Activated CD4-positive, alpha-beta T cell treated with anti-CD3 and anti-CD28 coated beads for 48 hours (primary cell): ENCODE data around the gene DNAJC6.
"Not testable (repeated sequence)": the region's sequence is repeated elsewhere in the genome, so short reads cannot be mapped to it uniquely, and the experiment has no call there.

ENCODE experiments used
- DNase-seq: peaks from one replicate; pipeline ENCODE4 v3.0.0-alpha.2; 2020

DNAJC6 gene

DNA sequence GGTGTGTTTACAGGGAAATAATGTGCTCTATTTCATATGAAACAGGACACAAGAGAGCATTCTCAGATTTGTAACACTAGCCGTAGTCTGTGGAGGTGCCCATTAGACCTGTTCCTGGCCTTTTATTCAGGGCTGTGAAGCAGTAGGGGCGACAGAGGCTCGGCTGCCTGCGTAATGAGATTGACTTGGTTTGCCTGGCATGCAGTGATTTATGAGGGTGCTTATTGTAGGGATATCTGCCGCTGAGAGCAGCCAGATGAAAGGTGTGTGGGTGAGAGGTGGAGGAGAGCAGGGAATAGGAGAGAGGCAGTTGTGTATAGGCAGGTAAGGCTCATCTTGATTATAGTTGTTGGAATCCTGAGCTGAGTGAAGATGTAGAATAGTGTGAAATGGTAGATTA, 51.3 kb downstream of the DNAJC6 start:
- DNase-seq: no peak

DNA sequence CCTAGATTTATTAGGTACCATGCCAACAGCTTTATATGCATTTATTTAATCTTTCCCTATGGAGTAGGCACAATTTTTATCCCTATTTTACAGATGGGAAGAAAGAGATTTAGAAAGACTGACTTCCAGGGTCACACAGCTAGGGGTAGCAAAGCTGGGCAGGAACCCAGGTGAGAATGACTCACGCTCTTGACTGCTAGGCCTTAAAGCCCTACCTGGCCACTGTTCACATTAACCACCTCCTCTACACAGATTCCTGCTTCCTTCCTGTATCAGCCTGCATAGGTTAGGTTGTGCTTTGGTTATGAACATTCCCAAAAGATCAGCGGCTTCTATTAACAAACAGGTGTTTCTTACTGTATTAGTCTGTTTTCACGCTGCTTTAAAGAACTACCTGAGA, 53.2 kb downstream of the DNAJC6 start:
- DNase-seq: no peak

DNA sequence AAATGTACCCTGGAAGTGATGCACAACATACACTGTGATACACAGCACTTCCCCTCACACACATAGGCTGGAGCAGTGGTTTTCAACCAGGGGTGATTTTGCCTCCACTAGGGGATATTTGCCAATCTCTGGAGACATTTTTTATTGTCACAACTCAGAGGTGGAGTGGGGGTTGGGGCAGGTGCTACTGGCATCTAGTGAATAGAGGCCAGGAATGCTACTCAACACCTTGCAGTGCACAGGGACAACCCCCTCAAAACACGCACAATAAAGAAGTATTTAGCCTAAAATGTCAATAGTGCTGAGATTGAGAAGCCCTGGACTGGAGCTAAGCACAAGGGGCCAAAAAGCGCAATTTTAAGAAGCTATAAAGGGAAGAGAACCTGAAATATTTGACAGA, 54.1 kb downstream of the DNAJC6 start:
- no peak for DNase-seq

DNA sequence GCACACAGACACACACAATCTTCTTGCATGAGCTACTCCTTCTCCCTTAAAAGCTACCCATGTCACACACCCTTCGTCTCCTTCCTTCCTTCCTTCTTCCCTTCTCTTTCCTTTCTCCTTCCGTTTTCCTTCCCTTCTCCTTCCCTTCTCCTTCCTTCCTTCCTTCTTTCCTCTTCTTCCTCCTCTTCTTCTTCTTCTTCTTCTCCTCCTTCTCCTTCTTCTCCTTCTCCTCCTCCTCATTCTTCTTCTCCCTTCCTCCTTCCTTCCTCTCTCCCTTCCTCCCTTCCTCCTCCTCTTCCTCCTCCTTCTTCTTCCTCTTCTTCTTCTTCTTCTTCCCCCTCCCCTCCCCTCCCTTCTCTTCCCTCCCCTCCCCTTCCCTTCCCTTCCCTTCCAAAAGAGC, 59.1 kb downstream of the DNAJC6 start:
- DNase-seq: no peak

DNA sequence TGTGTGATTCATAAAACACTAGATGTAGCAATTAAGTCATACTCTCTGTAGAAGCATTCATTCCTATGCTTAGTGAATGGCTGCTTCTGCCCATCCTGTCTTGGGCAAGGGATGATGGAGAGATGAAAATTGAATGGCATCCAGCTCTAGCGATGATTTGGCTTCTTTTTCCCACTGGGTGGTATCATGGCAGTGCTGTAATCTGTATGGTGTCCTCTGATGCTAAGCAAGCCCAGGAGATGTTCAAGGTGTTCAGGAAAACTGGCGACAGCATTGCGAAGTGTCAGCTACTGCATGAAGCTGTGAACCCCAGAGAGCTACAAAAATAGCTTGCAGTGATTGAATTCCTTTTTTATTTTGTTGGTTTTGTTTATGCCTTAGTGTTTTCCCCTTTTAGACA, 62.2 kb downstream of the DNAJC6 start:
- DNase-seq: no peak

DNA sequence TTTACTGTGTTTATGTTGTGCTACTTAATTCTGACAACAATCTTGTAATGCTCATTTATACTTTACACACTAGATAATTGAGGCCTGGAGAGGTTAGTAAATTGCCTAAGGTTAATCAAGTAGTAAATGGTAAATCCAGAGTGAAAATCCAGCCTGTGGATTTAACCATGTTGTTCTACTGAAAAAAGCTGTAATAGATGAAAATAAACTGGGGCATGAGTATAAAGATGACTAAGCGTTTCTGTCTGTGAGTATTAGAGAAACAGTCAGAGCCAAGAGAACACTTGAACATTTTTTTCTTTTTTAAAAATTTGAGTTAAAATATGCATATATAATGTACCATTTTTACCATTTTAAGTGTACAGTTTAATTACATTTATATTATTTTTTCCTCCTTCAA, 63.2 kb downstream of the DNAJC6 start:
- DNase-seq: no peak

DNA sequence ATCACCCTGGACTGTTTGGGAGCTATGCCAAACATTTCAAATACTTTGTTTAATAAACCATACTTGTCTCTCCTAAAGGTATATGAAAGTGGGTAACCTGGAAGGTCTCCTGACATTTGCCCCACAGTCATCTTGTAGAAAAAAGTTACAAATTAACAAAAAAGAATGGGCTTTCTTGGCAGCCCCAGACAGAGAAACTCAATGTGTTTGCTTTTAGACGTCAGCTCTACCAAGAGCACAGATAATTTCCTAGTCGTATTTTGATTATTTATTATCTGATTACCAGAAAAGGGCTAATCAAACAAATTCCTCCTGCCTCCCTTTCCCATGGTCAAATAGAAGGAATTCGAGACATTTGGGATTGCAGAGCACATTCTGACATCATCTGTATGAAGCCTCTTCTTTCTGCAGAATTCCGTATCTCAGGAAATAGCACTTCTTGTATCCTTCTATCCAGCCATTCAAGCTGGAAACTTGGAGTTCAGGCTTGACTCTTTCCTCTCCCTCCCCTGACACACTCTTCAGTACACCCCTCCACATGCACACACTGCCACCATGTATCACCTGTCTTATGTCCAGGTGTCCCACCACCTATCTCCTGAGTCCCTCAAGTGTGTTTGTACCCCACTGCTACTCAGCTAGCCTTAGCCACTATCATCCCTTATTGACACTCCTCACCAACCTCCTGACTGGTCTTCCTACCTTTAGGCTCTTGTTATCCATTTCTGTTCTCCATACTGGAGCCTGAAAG, 68.3 kb downstream of the DNAJC6 start:
- DNase-seq: no peak

DNA sequence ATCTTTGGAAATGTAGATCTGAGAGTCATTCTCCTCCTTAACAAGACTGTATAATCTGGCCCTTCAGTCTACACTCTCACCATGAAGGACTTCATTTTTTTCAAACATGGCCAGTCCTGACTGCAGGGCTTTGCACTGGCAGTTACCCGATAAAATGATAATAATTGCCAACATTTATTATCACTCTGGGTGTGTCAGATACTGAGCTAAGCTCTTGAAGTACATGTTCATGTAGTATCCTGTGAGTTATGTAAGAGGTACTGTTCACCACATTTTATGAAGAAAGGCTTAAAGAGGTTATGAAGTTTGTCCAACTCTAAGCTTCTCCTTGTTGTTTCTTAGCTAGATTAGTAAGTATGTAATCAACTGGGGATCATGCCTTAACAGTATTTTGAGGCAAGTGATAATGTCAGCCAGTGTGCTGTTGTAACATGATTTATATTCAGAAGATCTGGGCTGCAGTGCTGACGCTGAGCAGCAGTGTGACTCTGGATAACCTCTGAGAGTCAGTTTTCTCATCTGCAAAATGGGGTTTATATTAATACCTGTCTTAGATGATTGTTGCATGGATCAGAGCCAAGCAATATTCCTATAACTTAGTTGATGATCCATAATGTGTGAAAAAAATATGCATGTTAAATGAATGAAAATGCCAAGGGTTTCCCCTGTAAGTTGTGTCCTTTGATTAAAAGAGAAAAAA, 69.1 kb downstream of the DNAJC6 start:
- no peak for DNase-seq

DNA sequence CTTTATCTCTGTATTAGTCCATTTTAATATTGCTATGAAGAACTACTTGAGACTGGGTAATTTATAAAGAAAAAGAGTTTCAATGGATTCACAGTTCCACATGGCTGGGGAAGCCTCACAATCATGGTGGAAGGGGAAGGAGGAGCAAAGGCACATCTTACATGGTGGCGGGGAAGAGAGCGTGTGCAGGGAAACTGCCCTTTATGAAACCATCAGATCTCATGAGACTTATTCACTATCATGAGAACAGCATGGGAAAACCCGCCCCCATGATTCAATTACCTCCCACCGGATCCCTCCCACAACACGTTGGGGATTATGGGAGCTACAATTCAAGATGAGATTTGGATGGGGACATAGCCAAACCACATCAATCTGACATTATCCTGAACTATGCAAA, 75.1 kb downstream of the DNAJC6 start:
- DNase-seq: not testable (repeated sequence)

DNA sequence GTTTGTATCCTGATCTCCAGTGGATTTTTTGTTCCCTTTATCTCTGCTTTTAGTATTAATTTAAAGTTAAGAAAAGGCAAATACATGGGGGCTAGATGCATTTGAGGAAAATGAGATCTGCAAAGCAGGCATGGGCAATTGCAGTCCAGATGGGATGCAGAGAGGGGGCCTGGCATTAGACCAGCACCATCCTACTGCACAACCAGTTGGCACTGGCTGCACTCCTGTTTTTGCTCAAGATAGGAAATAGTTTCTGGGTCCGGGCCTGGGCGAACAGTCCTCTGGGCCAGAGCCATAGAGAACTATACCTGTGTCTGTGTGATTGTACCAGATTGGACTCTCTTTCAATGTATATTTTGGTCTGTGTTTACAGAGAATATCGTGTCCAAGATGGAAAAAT, 77.1 kb downstream of the DNAJC6 start:
- no peak for DNase-seq

DNA sequence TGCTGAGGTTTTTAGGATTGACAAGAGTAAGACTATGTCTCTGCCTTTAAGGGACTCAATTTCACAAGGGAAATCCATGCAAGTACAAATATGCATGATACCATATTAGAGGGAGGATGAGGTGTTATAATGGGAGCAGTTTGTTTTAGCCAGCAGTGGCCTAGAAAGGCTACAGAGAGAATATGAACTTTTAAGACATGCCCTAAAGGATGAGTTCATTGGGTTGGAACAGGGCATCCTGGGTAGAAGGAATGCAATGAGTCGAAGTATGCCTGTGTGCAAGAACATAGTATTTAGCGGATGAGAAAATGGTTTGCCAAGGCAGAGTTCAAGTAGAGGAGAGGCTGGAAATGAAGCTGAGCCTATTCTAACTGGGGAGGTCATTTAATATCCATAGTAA, 78.5 kb downstream of the DNAJC6 start:
- DNase-seq: no peak

DNA sequence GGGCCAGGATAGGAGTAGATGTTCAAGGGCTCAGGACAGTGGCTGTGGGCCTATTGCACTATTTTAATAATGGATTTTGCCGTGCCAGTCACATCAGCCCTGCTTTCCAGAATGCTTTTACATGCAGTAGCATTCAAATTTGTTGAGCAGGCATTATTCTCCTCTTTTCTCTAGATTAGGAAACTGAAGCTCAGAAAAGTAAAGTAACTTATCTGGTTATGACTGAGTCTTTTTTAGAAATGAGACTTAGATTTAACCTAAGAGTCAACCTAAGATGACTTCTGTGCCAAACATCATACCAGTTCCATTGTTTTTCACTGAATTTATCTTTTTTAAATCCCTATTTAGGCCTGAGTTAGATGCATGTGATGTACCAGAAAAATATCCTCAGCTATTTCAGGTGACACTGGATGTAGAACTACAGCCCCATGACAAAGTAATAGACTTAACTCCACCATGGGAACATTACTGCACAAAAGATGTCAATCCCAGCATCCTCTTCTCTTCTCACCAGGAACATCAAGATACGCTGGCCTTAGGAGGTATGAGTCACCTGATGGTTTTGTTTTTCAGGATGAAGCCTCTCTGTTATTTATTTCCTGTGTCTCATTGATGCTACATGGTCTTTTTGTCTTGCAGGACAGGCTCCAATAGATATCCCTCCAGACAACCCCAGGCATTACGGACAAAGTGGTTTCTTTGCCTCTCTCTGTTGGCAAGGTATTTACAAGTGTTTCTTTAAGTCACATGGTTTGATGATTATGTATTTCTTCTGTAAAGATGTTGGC, 79.8 kb downstream of the DNAJC6 start:
- DNase-seq: no peak

DNA sequence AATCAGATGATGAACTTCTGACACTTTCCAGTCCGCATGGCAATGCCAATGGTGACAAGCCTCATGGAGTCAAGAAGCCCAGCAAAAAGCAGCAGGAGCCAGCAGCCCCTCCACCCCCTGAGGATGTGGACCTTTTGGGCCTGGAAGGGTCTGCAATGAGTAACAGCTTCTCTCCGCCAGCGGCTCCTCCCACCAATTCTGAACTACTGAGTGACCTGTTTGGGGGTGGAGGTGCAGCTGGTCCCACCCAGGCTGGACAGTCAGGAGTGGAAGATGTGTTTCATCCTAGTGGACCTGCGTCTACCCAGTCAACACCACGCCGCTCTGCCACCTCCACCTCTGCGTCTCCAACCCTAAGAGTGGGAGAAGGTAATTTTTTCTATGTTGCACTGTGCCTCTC, 83.2 kb downstream of the DNAJC6 start:
- DNase-seq: no peak

DNA sequence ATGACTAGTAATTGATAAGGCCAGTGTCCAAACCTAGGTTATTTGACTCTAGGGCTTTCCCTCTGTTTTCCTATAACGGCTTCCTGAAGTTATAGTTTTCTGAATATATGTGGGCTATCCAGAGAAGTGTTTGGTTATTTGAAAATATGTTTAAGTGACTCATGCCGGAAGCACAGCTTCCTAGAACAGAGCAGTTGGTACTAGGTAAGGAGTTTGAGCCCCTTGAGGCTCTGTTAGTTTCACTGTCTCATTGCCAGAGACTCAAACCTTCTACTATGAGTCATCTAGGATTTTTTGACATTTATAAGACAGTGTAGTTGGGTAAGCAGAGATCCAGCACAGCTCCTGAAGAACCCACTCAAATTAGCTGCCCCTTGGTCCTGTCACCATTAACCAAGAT, 84.0 kb downstream of the DNAJC6 start:
- DNase-seq: peak; percentile 21

DNA sequence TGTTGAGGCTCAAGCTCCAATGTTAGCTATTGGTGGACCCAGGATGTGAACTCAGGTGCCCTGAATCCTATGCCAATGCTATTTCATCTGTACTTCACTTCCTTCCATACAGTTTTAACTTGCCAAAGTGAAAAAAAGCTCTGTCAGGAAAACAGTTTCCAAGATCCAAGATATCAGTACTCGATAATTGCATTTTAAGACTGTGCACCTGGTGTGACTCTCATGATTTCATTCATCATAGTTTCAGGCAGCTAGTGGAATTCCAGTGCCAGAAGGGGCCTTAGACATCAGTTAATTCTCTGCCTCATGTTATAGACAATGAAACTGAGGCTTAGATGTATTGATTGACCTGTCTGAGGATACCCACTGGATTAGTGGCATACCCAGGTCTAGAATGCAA, 84.6 kb downstream of the DNAJC6 start:
- DNase-seq: no peak

DNA sequence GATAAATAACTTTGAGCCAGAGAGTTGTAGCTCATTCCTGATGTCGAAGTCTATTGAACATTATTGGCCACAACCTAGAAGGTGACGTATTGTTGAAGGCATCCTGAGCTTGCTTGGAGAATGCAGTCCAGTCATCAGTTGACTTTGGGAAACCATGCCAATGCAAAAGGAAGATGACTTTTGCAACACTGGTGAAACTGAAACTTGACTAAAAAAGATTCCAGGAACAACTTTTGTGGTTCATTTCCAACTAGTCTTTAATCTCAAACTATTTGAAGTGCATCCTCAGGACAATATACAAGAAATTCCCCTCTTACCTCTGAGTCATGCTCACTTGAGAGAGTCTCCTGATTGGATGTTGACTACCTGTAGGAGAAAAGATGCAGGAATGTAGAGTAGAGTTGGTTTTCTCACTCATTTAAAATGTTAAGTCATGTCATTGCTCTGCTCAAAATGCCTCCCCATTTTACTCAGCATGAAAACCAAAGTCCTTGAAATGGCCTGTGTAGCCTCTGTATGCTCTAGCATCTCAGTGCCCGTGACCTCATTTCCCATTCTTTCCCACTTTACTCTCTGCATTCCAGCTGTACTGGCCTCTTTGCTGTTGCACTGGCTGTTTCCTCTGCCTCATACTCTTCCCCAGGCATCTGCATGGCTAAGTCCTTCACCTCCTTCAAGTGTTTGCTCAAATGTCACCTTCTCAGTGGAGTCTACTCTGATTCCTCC, 86.7 kb downstream of the DNAJC6 start:
- DNase-seq: no peak

DNA sequence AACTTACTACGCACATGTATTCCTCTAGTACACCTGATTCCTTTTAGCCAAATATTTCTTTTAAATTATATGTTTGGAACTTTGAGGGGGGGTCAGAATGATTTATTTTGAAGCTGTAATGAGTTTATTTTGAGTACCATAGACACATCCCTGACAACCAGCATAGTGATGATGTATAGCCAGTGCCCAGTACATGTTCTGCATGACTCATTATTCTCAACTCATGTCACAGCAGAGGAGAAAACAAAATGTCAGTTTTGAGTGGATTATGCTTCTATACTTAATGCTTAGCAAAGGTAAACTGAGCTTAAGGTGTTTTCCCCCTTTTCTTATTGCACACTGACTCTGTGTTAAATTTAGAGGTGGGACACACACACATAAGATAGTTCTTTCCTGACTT, 88.7 kb downstream of the DNAJC6 start:
- no peak for DNase-seq

DNA sequence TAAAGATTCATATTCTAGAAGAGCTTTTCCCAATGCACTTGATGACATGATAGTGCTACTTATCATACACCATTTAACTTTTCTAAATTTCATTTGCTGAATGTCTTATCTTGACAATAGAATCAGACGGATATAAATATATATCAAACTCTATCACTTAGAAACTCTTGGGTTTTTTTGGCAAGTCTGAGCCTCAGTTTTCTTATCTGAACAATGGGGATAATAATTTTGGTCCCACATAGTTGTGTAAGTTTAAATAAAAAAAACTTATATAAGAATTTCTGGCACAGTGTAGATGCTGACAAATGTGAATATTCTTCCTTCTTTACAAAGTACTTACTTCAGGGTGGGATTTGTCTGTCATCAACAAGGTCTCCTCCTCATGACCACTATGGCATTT, 89.7 kb downstream of the DNAJC6 start:
- no peak for DNase-seq

DNA sequence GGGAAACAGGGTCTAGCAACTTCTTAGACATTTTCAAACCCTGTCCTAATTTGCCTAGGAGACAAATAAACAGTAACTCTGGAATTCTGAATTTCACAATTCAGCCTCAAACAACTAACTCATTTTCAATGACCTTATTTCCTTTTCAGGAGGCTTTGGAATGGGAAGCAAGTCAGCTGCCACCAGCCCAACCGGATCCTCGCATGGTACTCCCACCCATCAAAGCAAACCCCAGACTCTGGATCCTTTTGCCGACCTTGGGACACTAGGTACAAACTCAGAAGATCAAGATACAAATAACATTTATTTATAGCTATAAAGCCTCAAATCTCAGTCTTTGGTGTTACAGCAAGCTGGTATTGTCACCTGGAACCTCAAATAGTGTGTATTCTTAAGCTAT, 92.3 kb downstream of the DNAJC6 start:
- DNase-seq: no peak

DNA sequence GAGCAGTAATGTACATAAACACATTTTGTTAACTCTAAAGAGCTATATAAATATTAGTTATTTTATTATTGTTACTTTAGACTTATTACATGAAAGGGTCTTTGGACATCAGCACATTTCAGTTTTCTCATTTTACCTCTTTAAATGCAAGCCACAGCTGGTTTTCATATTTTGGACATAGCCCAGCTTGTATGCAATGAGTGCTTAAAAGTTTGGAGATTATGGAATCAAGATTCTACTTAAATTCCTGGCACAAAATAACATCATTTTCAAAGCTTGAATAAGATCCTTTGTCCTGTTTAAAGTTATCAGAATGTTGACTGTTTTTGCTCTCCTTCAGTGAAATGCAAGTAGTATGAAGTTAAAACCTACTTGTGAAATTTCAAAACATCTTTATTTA, 95.6 kb downstream of the DNAJC6 start:
- no peak for DNase-seq

DNA sequence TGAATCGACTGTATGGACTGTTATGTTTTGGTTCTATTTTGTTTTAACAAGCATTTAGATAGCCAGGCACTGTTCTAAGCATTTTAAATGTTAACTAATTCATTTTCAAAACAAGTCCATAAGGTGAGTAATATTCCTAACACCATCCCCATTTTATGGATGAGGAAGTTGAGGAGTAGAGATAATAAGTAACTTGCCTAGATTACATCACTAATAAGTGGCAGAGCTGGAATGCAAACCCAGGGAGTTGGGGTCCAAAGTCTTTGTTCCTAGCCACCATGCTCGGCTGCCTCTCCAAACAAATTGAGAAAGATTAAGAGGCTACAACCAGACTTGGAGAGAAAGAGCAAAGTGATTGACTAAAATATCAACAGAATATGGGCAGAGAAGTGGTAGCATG, 98.5 kb downstream of the DNAJC6 start:
- DNase-seq: no peak

DNA sequence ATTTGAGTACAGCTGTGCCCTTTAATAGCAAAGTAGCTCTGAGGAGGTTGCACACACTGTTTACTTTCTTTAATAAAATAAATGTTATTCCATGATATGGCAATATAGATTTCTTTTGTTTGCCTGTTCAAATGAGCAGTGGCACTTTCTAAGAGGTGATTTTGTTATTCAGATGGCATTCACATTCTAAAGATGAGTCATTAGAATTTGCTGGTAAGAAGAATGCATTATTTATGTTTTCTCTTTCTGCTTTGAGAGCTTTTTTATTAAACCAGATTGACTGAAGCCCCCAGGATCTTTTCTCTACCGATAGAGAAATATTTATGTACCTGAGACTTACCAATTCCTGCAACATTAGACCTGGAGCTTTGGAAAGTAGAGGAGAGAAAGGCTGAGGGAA, 100.0 kb downstream of the DNAJC6 start:
- no peak for DNase-seq

DNA sequence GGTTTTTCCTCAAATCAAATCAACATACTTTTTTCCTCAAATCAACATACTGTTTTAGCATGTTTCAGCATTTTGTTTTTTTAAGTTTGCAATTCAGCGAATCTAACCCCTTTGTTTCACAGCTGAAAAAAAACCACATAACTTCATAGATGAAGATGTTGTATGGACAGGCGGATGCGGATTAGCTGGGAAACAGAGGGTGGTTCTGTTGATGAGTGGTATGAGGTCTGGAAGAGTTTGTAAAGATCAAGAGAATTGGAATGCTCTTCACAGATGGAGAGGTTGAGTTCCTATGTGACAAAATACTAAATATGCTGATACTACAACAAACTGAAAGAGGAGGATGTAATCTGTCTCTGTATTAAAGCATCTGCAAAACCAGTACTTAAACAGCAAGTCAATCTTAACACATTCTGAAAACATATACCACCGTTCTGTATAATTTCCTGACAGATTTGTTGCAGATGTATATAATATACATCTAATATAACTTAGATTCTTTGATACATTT, 100.5 kb downstream of the DNAJC6 start:
- no peak for DNase-seq
